ENCODE data around the gene LINGO1. TPM values are rescaled to one million over a fixed set of nuclear protein-coding genes. Genes with fewer than 3 reads are reported as not detected.

Gene LINGO1
- total RNA-seq, 2 experiments from 2014 or later = not detected

GRCh38 chr15:77637851-77638692 lies 5.4 kb upstream of the LINGO1 start:
- Mint-ChIP-seq H3K9me3 (no peaks in the 10 kb centered on the region), H3K27me3 (peaks cover 35% of the 10 kb centered on the region), H3K36me3 (no peaks in the 10 kb centered on the region), H3K4me1 (ENCODE audit: low read depth) (peaks cover 8% of the 10 kb centered on the region), H3K27ac (no peak overlapping the region), H3K4me3 (no peak overlapping the region)
- CTCF ChIA-PET = interaction anchor here (1.5 kb wide), 1 partner anchor 95 kb away, joined by 3 read pairs; no protein-coding TSS in a partner anchor
- intact Hi-C loops (cut with micrococcal nuclease) = no loop called here
- POLR2A ChIA-PET = no interaction called here
- no peak for DNase-seq

DNA sequence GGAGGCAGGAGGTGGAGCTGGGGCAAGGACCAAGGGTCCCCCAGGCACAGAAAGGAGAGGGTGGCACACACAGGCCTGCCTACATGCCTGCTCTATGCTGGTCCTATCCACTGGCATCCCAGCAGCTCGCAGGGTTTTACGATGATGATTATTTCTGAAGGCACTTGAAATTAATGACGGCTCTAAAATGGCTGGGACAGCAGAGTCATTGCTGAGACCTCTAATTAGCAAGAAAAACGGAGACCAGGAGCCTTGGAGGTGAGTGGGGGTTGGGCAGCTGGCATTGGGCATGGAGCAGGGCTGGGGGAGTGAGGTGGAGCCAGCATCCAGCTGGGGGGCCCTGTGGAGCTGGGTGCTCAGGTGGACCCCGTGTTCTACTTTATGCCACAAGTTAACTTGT lies 3.5 kb upstream of the LINGO1 start:
- Mint-ChIP-seq H3K9me3 (no peaks in the 10 kb centered on the region), H3K4me1 (ENCODE audit: low read depth) (peaks cover 8% of the 10 kb centered on the region), H3K36me3 (no peaks in the 10 kb centered on the region), H3K4me3 (no peak overlapping the region), H3K27me3 (peaks cover 36% of the 10 kb centered on the region), H3K27ac (no peak overlapping the region)
- POLR2A ChIA-PET = no interaction called here
- intact Hi-C loops (cut with micrococcal nuclease) = no loop called here
- DNase-seq = no peak
- CTCF ChIA-PET = interaction anchor here (1.2 to 4.4 kb wide), 3 partner anchors 19 to 185 kb away, joined by 3 to 34 read pairs (median 4); no protein-coding TSS in a partner anchor

- Mint-ChIP-seq H3K4me3 (no peak overlapping the region), H3K9me3 (no peaks in the 10 kb centered on the region), H3K27ac (no peak overlapping the region), H3K36me3 (no peaks in the 10 kb centered on the region), H3K27me3 (peaks cover 36% of the 10 kb centered on the region), H3K4me1 (ENCODE audit: low read depth) (peaks cover 8% of the 10 kb centered on the region)
- POLR2A ChIA-PET = interaction anchor here (1.1 kb wide), 1 partner anchor 25 kb away, joined by 3 read pairs; no protein-coding TSS in a partner anchor
- CTCF ChIA-PET = interaction anchor here (0.6 to 4.4 kb wide), 17 partner anchors 8 to 187 kb away, joined by 3 to 34 read pairs (median 5); no protein-coding TSS in a partner anchor
- intact Hi-C loops (cut with micrococcal nuclease) = loop anchor here (1.0 to 2.0 kb wide), 2 partner anchors 187 to 240 kb away; no protein-coding TSS in a partner anchor
- peak; percentile 81 for DNase-seq
These were observed 1.7 kb upstream of the LINGO1 start for GRCh38 chr15:77634266-77634962.

- Mint-ChIP-seq H3K27me3 (peaks cover 35% of the 10 kb centered on the region), H3K9me3 (no peaks in the 10 kb centered on the region), H3K27ac (no peak overlapping the region), H3K4me1 (ENCODE audit: low read depth) (peaks cover 8% of the 10 kb centered on the region), H3K4me3 (peak overlapping the region; percentile 12), H3K36me3 (no peaks in the 10 kb centered on the region)
- ChIA-PET CTCF (interaction anchor here (0.6 to 4.4 kb wide), 20 partner anchors 8 to 241 kb away, joined by 3 to 34 read pairs (median 4); no protein-coding TSS in a partner anchor), POLR2A (no interaction called here)
- DNase-seq = no peak
- intact Hi-C loops (cut with micrococcal nuclease) = loop anchor here (1.0 to 2.0 kb wide), 2 partner anchors 187 to 241 kb away; no protein-coding TSS in a partner anchor
These were observed 1.2 kb upstream of the LINGO1 start for GRCh38 chr15:77633913-77634265.

- peaks cover 8% of the 10 kb centered on the region for H3K4me1 Mint-ChIP-seq (ENCODE audit: low read depth)
- ChIA-PET POLR2A (no interaction called here), CTCF (interaction anchor here (0.6 to 4.4 kb wide), 22 partner anchors 9 to 266 kb away, joined by 3 to 34 read pairs (median 4); no protein-coding TSS in a partner anchor)
- H3K27me3 Mint-ChIP-seq = peaks cover 35% of the 10 kb centered on the region
- intact Hi-C loops (cut with micrococcal nuclease) = no loop called here
- DNase-seq = peak; percentile 78
- H3K36me3 Mint-ChIP-seq = no peaks in the 10 kb centered on the region
- peak overlapping the region; percentile 29 for H3K4me3 Mint-ChIP-seq
- no peak overlapping the region for H3K27ac Mint-ChIP-seq
- H3K9me3 Mint-ChIP-seq = no peaks in the 10 kb centered on the region
These were observed 611 bp upstream of the LINGO1 start for GRCh38 chr15:77633134-77633912.

GRCh38 chr15:77631745-77632533 lies 773 bp downstream of the LINGO1 start:
- CTCF ChIA-PET = no interaction called here
- Mint-ChIP-seq H3K4me1 (ENCODE audit: low read depth) (peaks cover 8% of the 10 kb centered on the region), H3K36me3 (no peaks in the 10 kb centered on the region), H3K27me3 (peaks cover 30% of the 10 kb centered on the region), H3K9me3 (no peaks in the 10 kb centered on the region), H3K4me3 (no peak overlapping the region), H3K27ac (no peak overlapping the region)
- POLR2A ChIA-PET = no interaction called here
- no peak for DNase-seq
- intact Hi-C loops (cut with micrococcal nuclease) = no loop called here

DNA sequence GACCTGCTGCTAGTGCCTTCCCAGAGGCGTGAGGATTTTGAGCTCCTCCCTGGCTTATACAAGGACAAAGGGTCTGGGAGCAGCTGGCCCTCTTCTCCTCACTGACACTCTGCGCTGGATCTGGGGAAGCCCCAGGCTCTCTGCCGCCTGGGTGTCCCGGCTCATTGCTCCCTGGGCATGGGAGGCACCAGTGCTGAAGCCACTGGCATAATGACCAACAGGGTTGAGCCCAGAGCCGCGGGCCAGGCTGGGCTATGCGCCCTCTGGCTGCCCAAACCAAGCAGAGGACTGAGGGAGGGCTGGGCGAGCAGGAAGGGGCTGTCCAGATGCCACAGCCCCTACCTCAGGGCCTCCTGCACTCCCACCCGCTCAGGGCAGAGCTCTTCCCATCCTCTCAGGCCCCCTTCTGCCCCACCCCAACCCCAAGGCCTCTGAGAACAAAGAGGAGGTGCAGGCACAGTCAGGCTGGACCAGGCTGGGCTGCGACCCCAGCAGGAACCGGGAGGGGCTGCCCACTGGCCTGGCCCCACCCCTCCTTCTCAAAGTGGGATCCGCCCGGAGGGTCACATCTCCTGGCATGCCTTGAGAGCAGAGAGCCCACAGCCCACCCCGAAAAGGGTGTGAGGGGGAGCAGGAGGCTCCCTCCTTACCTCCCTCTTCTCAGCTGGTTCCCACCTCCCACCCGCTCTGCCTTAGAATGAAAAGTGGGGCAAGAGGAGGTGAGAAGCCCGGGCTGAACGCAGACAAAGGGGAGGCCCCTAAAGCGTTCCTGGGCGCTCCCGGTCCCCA lies 1.6 kb downstream of the LINGO1 start:
- Mint-ChIP-seq H3K4me1 (ENCODE audit: low read depth) (peaks cover 8% of the 10 kb centered on the region), H3K4me3 (no peak overlapping the region), H3K9me3 (no peaks in the 10 kb centered on the region), H3K36me3 (no peaks in the 10 kb centered on the region), H3K27ac (no peak overlapping the region), H3K27me3 (peaks cover 27% of the 10 kb centered on the region)
- DNase-seq = no peak
- CTCF ChIA-PET = no interaction called here
- intact Hi-C loops (cut with micrococcal nuclease) = no loop called here
- POLR2A ChIA-PET = no interaction called here

DNA sequence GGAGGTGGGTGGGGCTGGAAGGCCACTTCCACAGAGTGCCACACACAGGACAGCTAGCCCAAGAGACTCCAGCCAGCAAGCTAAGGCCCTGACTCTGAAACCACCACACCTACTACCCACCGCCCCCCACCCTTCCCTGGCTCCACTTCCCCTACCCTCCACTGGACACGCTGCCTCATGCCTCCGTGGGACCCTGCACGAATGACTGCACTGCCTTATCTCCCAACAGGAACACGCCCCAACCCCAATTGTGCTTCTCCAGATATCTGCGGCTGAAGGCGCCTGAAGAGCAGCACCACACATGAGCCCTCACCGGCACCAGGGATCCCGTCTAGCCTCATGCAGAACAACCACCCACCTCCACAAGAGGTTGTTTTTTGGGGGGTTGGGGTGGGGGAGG lies 2.7 kb downstream of the LINGO1 start:
- Mint-ChIP-seq H3K4me1 (ENCODE audit: low read depth) (peaks cover 8% of the 10 kb centered on the region), H3K4me3 (no peak overlapping the region), H3K36me3 (no peaks in the 10 kb centered on the region), H3K27me3 (peaks cover 18% of the 10 kb centered on the region), H3K27ac (no peak overlapping the region), H3K9me3 (no peaks in the 10 kb centered on the region)
- intact Hi-C loops (cut with micrococcal nuclease) = no loop called here
- CTCF ChIA-PET = no interaction called here
- POLR2A ChIA-PET = no interaction called here
- no peak for DNase-seq

DNA sequence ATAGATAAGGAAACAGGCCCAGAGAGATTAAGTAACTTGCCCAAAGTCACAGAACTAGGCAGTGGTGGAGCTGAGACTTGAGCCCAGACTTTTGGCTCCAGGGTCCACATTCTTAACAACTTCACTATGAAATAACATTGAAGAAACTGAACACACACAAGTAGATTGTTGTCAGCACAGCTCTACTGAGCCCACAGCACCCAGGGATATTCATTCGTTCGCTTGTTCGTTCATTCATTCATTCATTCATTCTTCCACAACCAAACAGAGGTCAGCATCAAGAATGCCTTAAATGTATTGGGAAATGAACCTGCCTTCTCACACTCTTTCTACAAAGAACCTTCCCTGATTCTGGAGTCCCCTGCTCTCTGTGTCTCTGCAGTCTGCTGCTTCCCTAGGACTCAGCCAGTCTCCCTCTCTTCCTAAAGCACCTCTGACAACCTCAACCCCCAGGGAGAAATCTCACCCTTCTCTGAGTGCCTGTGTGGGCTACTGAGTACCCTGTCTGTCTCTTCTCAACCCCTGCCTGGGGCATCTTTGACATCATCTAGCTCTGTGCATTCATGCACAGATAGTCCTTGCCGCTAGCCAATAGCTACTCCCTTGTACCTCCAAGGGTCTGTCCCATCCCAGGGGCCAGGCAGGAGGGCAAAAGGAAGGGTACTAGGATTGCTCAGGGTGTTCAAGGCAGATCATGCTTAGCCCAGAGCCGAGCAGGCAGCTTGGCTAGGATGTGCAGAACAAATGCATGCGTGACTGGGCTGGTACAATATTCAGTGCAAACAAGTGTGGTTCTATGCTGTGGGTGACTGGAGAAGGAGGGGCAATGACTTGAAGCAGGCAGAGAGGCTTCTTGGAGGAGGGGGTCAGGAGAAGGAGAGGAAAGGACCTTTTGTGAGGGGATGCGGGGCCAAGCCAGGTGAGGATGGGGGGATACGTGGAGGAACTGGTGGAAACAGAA lies 3.4 kb downstream of the LINGO1 start:
- DNase-seq = no peak
- intact Hi-C loops (cut with micrococcal nuclease) = no loop called here
- H3K36me3 Mint-ChIP-seq = no peaks in the 10 kb centered on the region
- H3K4me3 Mint-ChIP-seq = no peak overlapping the region
- ChIA-PET CTCF (no interaction called here), POLR2A (no interaction called here)
- peaks cover 17% of the 10 kb centered on the region for H3K27me3 Mint-ChIP-seq
- no peaks in the 10 kb centered on the region for H3K9me3 Mint-ChIP-seq
- peaks cover 7% of the 10 kb centered on the region for H3K4me1 Mint-ChIP-seq (ENCODE audit: low read depth)
- no peak overlapping the region for H3K27ac Mint-ChIP-seq

DNA sequence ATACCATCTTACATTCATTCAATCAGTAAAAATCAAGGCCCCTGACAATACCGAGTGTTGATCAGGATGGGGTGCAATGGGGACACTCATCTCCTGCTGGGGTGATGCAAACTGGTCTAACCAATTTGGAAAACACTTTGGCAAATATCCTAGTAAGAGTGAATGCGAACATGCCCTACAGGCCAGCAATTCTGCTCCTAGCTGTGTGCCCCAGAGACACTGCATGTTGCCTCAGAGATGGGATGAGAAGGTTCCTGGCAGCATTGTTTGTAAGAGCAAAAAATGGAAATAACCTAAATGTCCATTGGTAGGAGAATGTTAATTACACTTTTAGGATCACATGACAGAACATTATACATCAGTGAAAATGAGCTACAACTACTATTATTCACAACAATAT lies 4.7 kb downstream of the LINGO1 start:
- DNase-seq = no peak
- no peak overlapping the region for H3K27ac Mint-ChIP-seq
- no peaks in the 10 kb centered on the region for H3K36me3 Mint-ChIP-seq
- POLR2A ChIA-PET = no interaction called here
- peaks cover 5% of the 10 kb centered on the region for H3K27me3 Mint-ChIP-seq
- intact Hi-C loops (cut with micrococcal nuclease) = no loop called here
- H3K4me3 Mint-ChIP-seq = no peak overlapping the region
- H3K4me1 Mint-ChIP-seq (ENCODE audit: low read depth) = no peaks in the 10 kb centered on the region
- CTCF ChIA-PET = interaction anchor here (0.6 kb wide), 1 partner anchor 161 kb away, joined by 3 read pairs; no protein-coding TSS in a partner anchor
- H3K9me3 Mint-ChIP-seq = no peaks in the 10 kb centered on the region

Measured in activated CD4-positive, alpha-beta memory T cell treated with anti-CD3 and anti-CD28 coated beads for 36 hours (primary cell).